Measurements from ENCODE around the gene MAP3K5. TPM values are rescaled to one million over a fixed set of nuclear protein-coding genes. Genes with fewer than 3 reads are reported as not detected.

The MAP3K5 gene
- total RNA-seq, 4 donors from 2014 or later: 20.8 to 31.7 (median 23.4) TPM

- Histone ChIP-seq H3K9me3 (no peaks in the 10 kb centered on the region), H3K36me3 (no peaks in the 10 kb centered on the region), H3K4me3 (no peak overlapping the region), H3K27me3 (no peaks in the 10 kb centered on the region), H3K27ac (no peak overlapping the region), H3K4me1 (no peaks in the 10 kb centered on the region)
- no peak for ATAC-seq
- no peak for TF ChIP-seq POLR2AphosphoS5 (IDR thresholded peaks at IDR 0.05)
- no peak for TF ChIP-seq POLR2A (IDR thresholded peaks at IDR 0.05)
- TF ChIP-seq CTCF (IDR thresholded peaks at IDR 0.05): no peak
- no peak for TF ChIP-seq EP300 (IDR thresholded peaks at IDR 0.05)
- WGBS, 2 donors (ENCODE audit: low coverage in 1 of 2): 68 to 100% methylated on average over 4 of the region's 4 CpGs
These were observed 281.5 kb downstream of the MAP3K5 start for GRCh38 chr6:136510782-136511181.

GRCh38 chr6:136510299-136510698, 282.0 kb downstream of the MAP3K5 start:
- H3K27ac ChIP-seq: no peak overlapping the region
- no peaks in the 10 kb centered on the region for H3K4me1 ChIP-seq
- H3K4me3 ChIP-seq: no peak overlapping the region
- TF ChIP-seq EP300 (IDR thresholded peaks at IDR 0.05) (no peak), POLR2A (IDR thresholded peaks at IDR 0.05) (no peak), CTCF (IDR thresholded peaks at IDR 0.05) (no peak), POLR2AphosphoS5 (IDR thresholded peaks at IDR 0.05) (no peak)
- H3K9me3 ChIP-seq: no peaks in the 10 kb centered on the region
- H3K27me3 ChIP-seq: no peaks in the 10 kb centered on the region
- H3K36me3 ChIP-seq: no peaks in the 10 kb centered on the region
- ATAC-seq: no peak
- WGBS, 2 donors (ENCODE audit: low coverage in 1 of 2): 91 to 95% methylated on average over 4 to 5 of the region's 5 CpGs

GRCh38 chr6:136508725-136509392, 283.4 kb downstream of the MAP3K5 start:
- Histone ChIP-seq H3K36me3 (no peaks in the 10 kb centered on the region), H3K4me1 (no peaks in the 10 kb centered on the region), H3K4me3 (no peak overlapping the region), H3K27me3 (no peaks in the 10 kb centered on the region), H3K27ac (no peak overlapping the region), H3K9me3 (no peaks in the 10 kb centered on the region)
- TF ChIP-seq EP300 (IDR thresholded peaks at IDR 0.05) (no peak), CTCF (IDR thresholded peaks at IDR 0.05) (no peak), POLR2AphosphoS5 (IDR thresholded peaks at IDR 0.05) (no peak), POLR2A (IDR thresholded peaks at IDR 0.05) (no peak)
- ATAC-seq: no peak
- 30 to 71% methylated on average over 1 of the region's 1 CpG for WGBS, 2 donors (ENCODE audit: low coverage in 1 of 2)

Small RNA genes lying within 50 kb of the gene (small RNA-seq; reads per million reads assigned to genes)
- gene RNA5SP219: 0 reads per million in 4 donors

Other genes with a start within 250 kb of the MAP3K5 start
- 1 to 10 TPM; 1.1 to 6.7 (median 4.3) TPM for gene MAP7, start 242.1 kb downstream of the MAP3K5 start, total RNA-seq
- 10 to 100 TPM in 1 of 4 donors, 1 to 10 TPM in 3; 5.9 to 17.1 (median 6.9) TPM for gene PEX7, start 30.1 kb upstream of the MAP3K5 start, total RNA-seq
- under 1 TPM in 1 of 4 donors, not detected in 3; 0.12 TPM for gene SLC35D3, start 129.8 kb upstream of the MAP3K5 start, total RNA-seq

All from gastroesophageal sphincter (tissue), 4 donors.